Lower leg skin (tissue), 3 donors: Measurements from ENCODE around the gene NEDD4L.

ENCODE experiments used
- CTCF ChIP-seq, 3 donors: fragments of 450-650 bp; IDR thresholded peaks; one replicate each; pipeline ENCODE4 v1.5.1; 2016; ENCODE audit warnings: antibody characterized with exemption in 3 of 3, mild to moderate bottlenecking in 3 of 3, moderate library complexity in 2 of 3
- POLR2A ChIP-seq, 2 donors: fragments of 450-650 bp; IDR thresholded peaks; one replicate each; pipeline ENCODE4 v1.6.1; 2016 to 2017; ENCODE audit warnings: antibody characterized with exemption in 2 of 2, mild to moderate bottlenecking in 1 of 2, moderate library complexity in 1 of 2

DNA sequence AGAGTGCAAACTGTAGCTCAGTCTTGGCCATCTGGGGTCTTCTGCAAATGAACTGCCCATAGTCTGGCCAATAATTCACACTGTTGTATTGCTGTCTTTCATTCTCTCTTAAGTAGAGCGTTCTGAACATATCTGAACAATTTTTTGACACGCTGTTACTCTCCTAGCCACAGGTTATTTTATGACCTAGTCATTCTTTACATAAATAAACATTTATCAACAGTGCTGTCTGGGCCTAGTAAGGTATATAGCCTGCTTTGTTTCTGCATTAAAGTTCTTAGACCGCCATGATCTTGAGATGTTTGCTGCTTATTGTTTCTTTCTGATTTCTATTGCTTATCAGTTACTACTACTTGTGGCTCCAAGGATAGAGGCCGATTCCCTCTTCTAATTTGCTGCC lies 226.4 kb downstream of the NEDD4L start:
- no peak for TF ChIP-seq CTCF (IDR thresholded peaks at IDR 0.05)
- TF ChIP-seq POLR2A (IDR thresholded peaks at IDR 0.05): no peak
